ENCODE measurements around the gene PGBD4.
A peak's percentile ranks its signal among the peaks of the same experiment; 100 is the strongest.

The PGBD4 gene
- 22.0 reads per million, percentile 49 among the genes with 10 or more reads in this experiment for total RNA-seq

- DNase-seq: peak; percentile 100
These were observed at the start of gene PGBD4, which contains the start of gene EMC7 for GRCh38 chr15:34101366-34102174. PGBD4 (plus strand) TSS chr15:34102083; CDS start chr15:34102532, 449 bp downstream. EMC7 (minus strand) TSS chr15:34101862; CDS start chr15:34101839, 23 bp downstream.

- no peak for DNase-seq
These were observed 47.7 kb upstream of the PGBD4 start for GRCh38 chr15:34054081-34054707.

- no peak for DNase-seq
These were observed 45.9 kb upstream of the PGBD4 start for GRCh38 chr15:34055868-34056595.

- DNase-seq: no peak
These were observed 45.0 kb upstream of the PGBD4 start for GRCh38 chr15:34056911-34057310.

GRCh38 chr15:34059476-34059875 is 42.4 kb upstream of the PGBD4 start:
- no peak for DNase-seq

- DNase-seq: no peak
These were observed 41.9 kb upstream of the PGBD4 start for GRCh38 chr15:34059946-34060345.

GRCh38 chr15:34064438-34064837 is 37.4 kb upstream of the PGBD4 start:
- DNase-seq: no peak

- DNase-seq: no peak
These were observed 36.6 kb upstream of the PGBD4 start for GRCh38 chr15:34065261-34065660.

GRCh38 chr15:34065941-34066340 is 35.9 kb upstream of the PGBD4 start:
- no peak for DNase-seq

GRCh38 chr15:34070003-34070402 is 31.9 kb upstream of the PGBD4 start:
- no peak for DNase-seq

- DNase-seq: no peak
These were observed 25.1 kb upstream of the PGBD4 start for GRCh38 chr15:34076785-34077184.

GRCh38 chr15:34078900-34079299 is 23.0 kb upstream of the PGBD4 start:
- no peak for DNase-seq

GRCh38 chr15:34079904-34080303 is 22.0 kb upstream of the PGBD4 start:
- DNase-seq: no peak

GRCh38 chr15:34084086-34084485 is 17.8 kb upstream of the PGBD4 start:
- no peak for DNase-seq

GRCh38 chr15:34085746-34086145 is 16.1 kb upstream of the PGBD4 start:
- DNase-seq: no peak

- DNase-seq: no peak
These were observed 2.0 kb upstream of the PGBD4 start for GRCh38 chr15:34099914-34100313.

- DNase-seq: no peak
These were observed 467 bp downstream of the PGBD4 start for GRCh38 chr15:34102175-34102925.

- DNase-seq: no peak
These were observed 4.5 kb downstream of the PGBD4 start for GRCh38 chr15:34106423-34106822.

- no peak for DNase-seq
These were observed 5.4 kb downstream of the PGBD4 start for GRCh38 chr15:34107315-34107714.

- DNase-seq: no peak
These were observed 8.1 kb downstream of the PGBD4 start for GRCh38 chr15:34109797-34110663.

- no peak for DNase-seq
These were observed 9.6 kb downstream of the PGBD4 start for GRCh38 chr15:34111488-34111887.

GRCh38 chr15:34114215-34114614 is 12.3 kb downstream of the PGBD4 start:
- DNase-seq: no peak

All from effector CD4-positive, alpha-beta T cell (primary cell).